Measurements from ENCODE around the gene ZC3H12A.

DNA sequence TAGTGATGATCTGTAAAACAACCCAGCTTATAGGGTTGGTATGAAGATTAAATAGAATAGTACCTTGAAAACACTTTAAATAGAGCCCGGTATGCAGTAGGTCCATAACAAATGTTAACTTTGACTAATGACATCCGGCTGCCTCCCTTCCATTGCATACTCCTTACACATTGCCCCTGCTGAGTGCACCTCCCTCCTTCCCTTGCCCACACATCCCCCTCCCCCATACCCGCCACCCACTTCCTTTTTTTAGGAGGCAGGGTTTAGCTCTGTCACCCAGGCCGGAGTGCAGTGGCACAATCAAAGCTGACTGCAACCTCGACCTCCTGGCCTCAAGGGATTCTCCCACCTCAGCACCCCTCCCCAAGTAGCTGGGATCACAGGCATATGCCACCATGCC lies 24.4 kb upstream of the ZC3H12A start:
- TF ChIP-seq, protein P1, sequence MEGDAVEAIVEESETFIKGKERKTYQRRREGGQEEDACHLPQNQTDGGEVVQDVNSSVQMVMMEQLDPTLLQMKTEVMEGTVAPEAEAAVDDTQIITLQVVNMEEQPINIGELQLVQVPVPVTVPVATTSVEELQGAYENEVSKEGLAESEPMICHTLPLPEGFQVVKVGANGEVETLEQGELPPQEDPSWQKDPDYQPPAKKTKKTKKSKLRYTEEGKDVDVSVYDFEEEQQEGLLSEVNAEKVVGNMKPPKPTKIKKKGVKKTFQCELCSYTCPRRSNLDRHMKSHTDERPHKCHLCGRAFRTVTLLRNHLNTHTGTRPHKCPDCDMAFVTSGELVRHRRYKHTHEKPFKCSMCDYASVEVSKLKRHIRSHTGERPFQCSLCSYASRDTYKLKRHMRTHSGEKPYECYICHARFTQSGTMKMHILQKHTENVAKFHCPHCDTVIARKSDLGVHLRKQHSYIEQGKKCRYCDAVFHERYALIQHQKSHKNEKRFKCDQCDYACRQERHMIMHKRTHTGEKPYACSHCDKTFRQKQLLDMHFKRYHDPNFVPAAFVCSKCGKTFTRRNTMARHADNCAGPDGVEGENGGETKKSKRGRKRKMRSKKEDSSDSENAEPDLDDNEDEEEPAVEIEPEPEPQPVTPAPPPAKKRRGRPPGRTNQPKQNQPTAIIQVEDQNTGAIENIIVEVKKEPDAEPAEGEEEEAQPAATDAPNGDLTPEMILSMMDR (IDR thresholded peaks at IDR 0.05; ENCODE audit: low read depth, low read length, poor library complexity, severe bottlenecking): no peak
- no peak for TF ChIP-seq EZH2phosphoT487 (IDR thresholded peaks at IDR 0.05; ENCODE audit: borderline replicate concordance, low read length)
